Fibroblast of lung (primary cell): ENCODE measurements around the gene CTDSPL. TPM values are rescaled to one million over a fixed set of nuclear protein-coding genes. Genes with fewer than 3 reads are reported as not detected.

Source experiments
- DNase-seq, 2 donors: peaks; one replicate each; pipeline versions ENCODE4 v3.0.0 to v3.0.0-alpha.2; 2010; ENCODE audit warnings: low read depth in 2 of 2
- H2AFZ ChIP-seq: 2 replicates; pipeline ENCODE4 v1.5.1; 2012; ENCODE audit warnings: low read length, control low read depth, inconsistent platforms
- H3K27ac ChIP-seq: 2 replicates; pipeline ENCODE4 v1.5.1; 2011; ENCODE audit warnings: low read length, control low read depth; ENCODE audit not compliant: insufficient read depth
- H3K27me3 ChIP-seq: 2 replicates; pipeline ENCODE4 v1.5.1; 2011; ENCODE audit warnings: mild to moderate bottlenecking, low read length; ENCODE audit not compliant: control insufficient read depth, insufficient read depth
- H3K36me3 ChIP-seq: 2 replicates; pipeline ENCODE4 v1.5.1; 2011; ENCODE audit warnings: low read length; ENCODE audit not compliant: control insufficient read depth, insufficient read depth
- H3K4me1 ChIP-seq: 2 replicates; pipeline ENCODE4 v1.5.1; 2011; ENCODE audit warnings: low read length; ENCODE audit not compliant: control insufficient read depth, insufficient read depth; ENCODE audit errors: extremely low read depth
- H3K4me2 ChIP-seq: 2 replicates; pipeline ENCODE4 v1.5.1; 2011; ENCODE audit warnings: low read length, control low read depth; ENCODE audit not compliant: insufficient read depth; ENCODE audit errors: extremely low read depth
- H3K4me3 ChIP-seq, 4 experiments: fragments of 200-600 bp in 1 of 4; sonication (generic) in 1 of 4; replicated peaks in 1 of 4; 2 replicates each; pipeline ENCODE4 v1.5.1; 2011 to 2016; ENCODE audit warnings: low read length in 4 of 4, low read depth in 3 of 4, mild to moderate bottlenecking in 3 of 4, control low read depth in 2 of 4, inconsistent platforms in 1 of 4, mixed read lengths in 1 of 4; ENCODE audit not compliant: insufficient read depth in 1 of 4; ENCODE audit errors: control extremely low read depth in 1 of 4
- H3K79me2 ChIP-seq: 2 replicates; pipeline ENCODE4 v1.5.1; 2012; ENCODE audit warnings: mild to moderate bottlenecking, low read length, inconsistent platforms; ENCODE audit not compliant: control insufficient read depth, insufficient read depth
- H3K9ac ChIP-seq: 2 replicates; pipeline ENCODE4 v1.5.1; 2011; ENCODE audit warnings: mild to moderate bottlenecking, low read length, control low read depth; ENCODE audit not compliant: insufficient read depth
- H3K9me3 ChIP-seq: 2 replicates; pipeline ENCODE4 v1.5.1; 2012; ENCODE audit warnings: low read depth, low read length; ENCODE audit not compliant: control insufficient read depth, insufficient read depth
- H4K20me1 ChIP-seq: 2 replicates; pipeline ENCODE4 v1.5.1; 2011; ENCODE audit warnings: low read length; ENCODE audit not compliant: control insufficient read depth, insufficient read depth; ENCODE audit errors: extremely low read depth
- CTCF ChIP-seq, 2 donors: IDR thresholded peaks in 1 of 2; conservative IDR thresholded peaks in 1 of 2; 1 replicate in 1 of 2; 2 replicates in 1 of 2; pipeline ENCODE4 v1.5.1; 2011 to 2012; ENCODE audit warnings: low read length in 2 of 2, control low read depth in 1 of 2, inconsistent platforms in 1 of 2, low read depth in 1 of 2, mild to moderate bottlenecking in 1 of 2
- EZH2 ChIP-seq: IDR thresholded peaks from 2 replicates; pipeline ENCODE4 v1.5.1; 2012; ENCODE audit warnings: low read length, control low read depth, mild to moderate bottlenecking; ENCODE audit errors: missing control alignments
- polyA plus RNA-seq, 2 donors: library from polyadenylated mRNA; depleted of rRNA in 1 of 2; stranded (reverse) in 1 of 2; unstranded in 1 of 2; fragments of >200 nt; gene quantifications; 2 replicates each; pipeline ENCODE4 v1.2.1, GENCODE V29; 2011 to 2012; ENCODE audit warnings: missing spikeins in 1 of 2
- total RNA-seq: library from RNA; depleted of rRNA; stranded (reverse); fragments of >200 nt; gene quantifications from 2 replicates; pipeline ENCODE4 v1.2.1, GENCODE V29; 2014

The CTDSPL gene
- total and polyA plus RNA-seq, 2 donors (not counting 1 experiment from before 2014, with no cell fraction given), result 34.0 to 51.5 TPM

DNA sequence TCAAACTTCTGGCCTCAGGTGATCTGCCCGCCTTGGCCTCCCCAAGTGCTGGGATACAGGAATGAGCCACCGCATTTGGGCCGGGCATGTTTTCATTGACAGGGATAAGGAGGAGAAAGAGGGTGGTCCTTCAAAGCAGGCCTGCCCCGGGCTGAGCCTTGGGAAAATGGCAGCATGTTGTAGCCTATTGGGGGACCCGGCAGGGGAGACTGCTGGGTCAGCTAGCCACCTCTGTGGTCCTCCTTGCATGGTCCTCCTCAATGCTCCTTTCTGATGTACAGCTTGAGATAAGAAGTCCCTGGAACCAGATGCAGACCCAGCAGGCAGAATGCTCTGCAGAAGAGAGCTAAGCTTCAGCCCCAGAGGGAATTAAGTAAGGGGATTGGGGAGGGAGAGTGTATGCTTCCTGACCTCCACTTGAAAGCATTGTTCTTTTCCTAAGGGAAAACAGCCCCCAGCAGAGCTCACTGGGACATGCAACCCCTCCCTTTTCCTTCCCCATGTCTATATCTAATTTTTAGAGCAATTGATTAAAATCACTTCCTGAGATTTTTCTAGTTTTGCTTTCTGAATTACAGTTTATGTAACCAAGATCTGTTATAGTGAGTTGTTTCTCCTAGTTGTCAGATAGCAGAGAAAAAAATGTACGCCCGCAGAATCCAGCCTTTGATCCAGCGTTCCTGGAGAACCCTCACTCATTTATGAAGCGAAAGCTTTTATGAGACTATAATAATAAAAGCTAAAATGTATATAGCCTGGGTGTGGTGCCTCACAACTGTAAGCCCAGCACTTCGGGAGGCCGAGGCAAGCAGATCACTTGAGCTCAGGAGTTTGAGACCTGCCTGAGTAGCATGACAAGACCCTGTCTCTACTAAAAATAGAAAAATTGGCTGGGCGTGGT is 80.2 kb downstream of the CTDSPL start:
- DNase-seq, result no peak
- no peak overlapping the region for H3K4me3 ChIP-seq
- no peaks in the 10 kb centered on the region for H3K27me3 ChIP-seq
- H3K9me3 ChIP-seq, result no peaks in the 10 kb centered on the region
- no peak overlapping the region for H3K27ac ChIP-seq
- no peaks in the 10 kb centered on the region for H4K20me1 ChIP-seq
- TF ChIP-seq CTCF (conservative IDR thresholded peaks at IDR 0.05 in 1 of 2, IDR thresholded peaks at IDR 0.05 in 1 of 2; ENCODE audit: low read depth in 1 of 2, low read length in 2 of 2) (no peak), EZH2 (no peak)
- no peak overlapping the region for H3K9ac ChIP-seq
- H3K79me2 ChIP-seq, result peaks cover 3% of the 10 kb centered on the region
- H3K36me3 ChIP-seq, result no peaks in the 10 kb centered on the region
- peaks cover 34% of the 10 kb centered on the region for H3K4me1 ChIP-seq
- peak overlapping the region; percentile 48 for H3K4me2 ChIP-seq
- no peak overlapping the region for H2AFZ ChIP-seq

DNA sequence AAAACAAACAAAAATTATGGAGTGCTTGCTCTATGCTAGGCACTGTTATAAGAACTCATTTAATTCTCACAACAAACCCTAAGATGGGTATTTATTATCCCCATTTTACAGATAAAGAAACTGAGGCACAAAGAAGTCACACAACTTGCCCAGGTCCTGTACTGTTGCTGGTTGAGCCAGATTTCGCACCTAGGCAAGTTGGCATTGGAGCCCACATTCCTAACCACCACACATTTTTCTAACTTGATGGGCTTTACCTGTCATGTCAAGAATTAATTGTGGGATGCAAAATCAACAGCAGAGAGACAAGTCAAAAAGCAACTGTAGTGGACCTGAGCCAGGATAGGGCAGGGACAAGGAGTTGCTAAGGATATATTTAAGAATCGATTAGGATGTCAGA is 81.0 kb downstream of the CTDSPL start:
- DNase-seq, result no peak
- H3K4me2 ChIP-seq, result no peak overlapping the region
- H3K79me2 ChIP-seq, result peaks cover 3% of the 10 kb centered on the region
- peaks cover 33% of the 10 kb centered on the region for H3K4me1 ChIP-seq
- no peaks in the 10 kb centered on the region for H4K20me1 ChIP-seq
- no peak overlapping the region for H3K27ac ChIP-seq
- H3K36me3 ChIP-seq, result no peaks in the 10 kb centered on the region
- no peak overlapping the region for H3K9ac ChIP-seq
- no peak overlapping the region for H3K4me3 ChIP-seq
- no peaks in the 10 kb centered on the region for H3K27me3 ChIP-seq
- no peaks in the 10 kb centered on the region for H3K9me3 ChIP-seq
- TF ChIP-seq CTCF (conservative IDR thresholded peaks at IDR 0.05 in 1 of 2, IDR thresholded peaks at IDR 0.05 in 1 of 2; ENCODE audit: low read depth in 1 of 2, low read length in 2 of 2), result no peak
- TF ChIP-seq EZH2, result no peak
- H2AFZ ChIP-seq, result no peak overlapping the region

DNA sequence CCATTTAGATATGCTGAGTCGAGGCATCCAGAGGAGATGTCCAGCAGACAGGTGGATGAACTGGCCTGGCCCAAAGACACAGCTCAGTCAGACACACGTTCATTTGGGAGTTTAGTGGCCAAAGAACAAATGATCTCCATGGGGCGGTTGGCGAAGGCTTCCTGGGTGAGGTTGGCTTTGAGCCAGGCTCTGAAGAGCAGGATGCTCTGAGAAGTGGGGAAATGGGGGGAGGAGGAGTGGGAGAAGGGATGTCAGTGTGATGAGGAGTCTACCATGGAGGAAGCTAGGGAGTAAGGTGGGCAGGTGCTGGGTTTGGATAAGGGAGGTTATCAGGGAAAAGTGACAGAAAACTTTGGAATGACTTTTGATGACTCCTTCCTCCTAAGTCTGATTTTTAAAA is 81.4 kb downstream of the CTDSPL start:
- Histone ChIP-seq H3K27me3 (no peaks in the 10 kb centered on the region), H4K20me1 (no peaks in the 10 kb centered on the region), H3K36me3 (no peaks in the 10 kb centered on the region), H3K27ac (no peak overlapping the region), H3K9ac (no peak overlapping the region), H3K79me2 (peaks cover 3% of the 10 kb centered on the region), H3K9me3 (no peaks in the 10 kb centered on the region), H3K4me3 (no peak overlapping the region), H2AFZ (no peak overlapping the region), H3K4me2 (no peak overlapping the region), H3K4me1 (peaks cover 31% of the 10 kb centered on the region)
- no peak for DNase-seq
- TF ChIP-seq EZH2 (no peak), CTCF (conservative IDR thresholded peaks at IDR 0.05 in 1 of 2, IDR thresholded peaks at IDR 0.05 in 1 of 2; ENCODE audit: low read depth in 1 of 2, low read length in 2 of 2) (no peak)
